Psoas muscle (tissue), 8 donors: ENCODE data around the gene HEXIM1. TPM values are rescaled to one million over a fixed set of nuclear protein-coding genes. Genes with fewer than 3 reads are reported as not detected.

ENCODE experiments used
- ATAC-seq, 4 donors: fragments of 200-7000 bp; cut with Tn5 transposase; one replicate each; pipeline ENCODE4 v1.9.1; 2020; ENCODE audit warnings: moderate library complexity in 3 of 4, mild to moderate bottlenecking in 2 of 4
- DNase-seq, 2 donors: peaks; one replicate each; pipeline ENCODE4 v3.0.0-alpha.2; 2020
- H3K27ac ChIP-seq: fragments of 200-600 bp; one replicate; pipeline ENCODE4 v1.8.0; 2022
- H3K27me3 ChIP-seq, 3 donors: fragments of 200-600 bp in 1 of 3; one replicate each; pipeline versions ENCODE4 v1.6.1 to v1.8.0; 2013 to 2022; ENCODE audit warnings: low read length in 2 of 3, mild to moderate bottlenecking in 2 of 3, moderate library complexity in 1 of 3; ENCODE audit not compliant: insufficient read depth in 3 of 3
- H3K36me3 ChIP-seq, 2 donors: fragments of 200-600 bp in 1 of 2; one replicate each; pipeline versions ENCODE4 v1.6.1 to v1.8.0; 2013 to 2022; ENCODE audit warnings: low read depth in 1 of 2, mild to moderate bottlenecking in 1 of 2, moderate library complexity in 1 of 2; ENCODE audit not compliant: insufficient read depth in 1 of 2
- H3K4me1 ChIP-seq: fragments of 200-600 bp; one replicate; pipeline ENCODE4 v1.8.0; 2022
- H3K4me3 ChIP-seq: fragments of 200-600 bp; one replicate; pipeline ENCODE4 v1.8.0; 2022; ENCODE audit warnings: mild to moderate bottlenecking
- H3K9me3 ChIP-seq: fragments of 200-600 bp; one replicate; pipeline ENCODE4 v1.8.0; 2022
- WGBS, 3 donors: extraction: QIAGEN DNeasy Blood & Tissue Kit; methylation state at CpG; one replicate each; pipeline versions ENCODE4 v1.1.6 to v1.1.7; 2013; 5-methylcytosine and 5-hydroxymethylcytosine counted together
- intact Hi-C, 2 donors: fragments of 100-400 bp; cut with DNase I; formaldehyde crosslinking; loops; one replicate each; pipeline versions ENCODE4 v1.11.0 to v1.14.2; 2022
- polyA plus RNA-seq, 3 donors: library from polyadenylated mRNA; stranded (reverse); fragments of 200-250 nt; gene quantifications; one replicate each; pipeline ENCODE4 v1.2.3, GENCODE V29; 2013
- total RNA-seq, 4 donors: library from RNA; stranded (reverse); fragmentation: NEBNext Ultra II Directional in 2 of 4; extraction: Animal tissue kit (Norgen Biotek cat#: 25700) in 2 of 4; gene quantifications; one replicate each; pipeline versions ENCODE4 v1.2.1 to v1.2.4, GENCODE V29; 2021 to 2023
- TF ChIP-seq, protein P1 (sequence below): fragments of 200-600 bp; IDR thresholded peaks from one replicate; pipeline ENCODE4 v1.8.0; 2022; ENCODE audit warnings: antibody characterized with exemption
- donor health status: healthy with polysubstance abuse.
- donor health status: DM: no; HTN: no; CAD: no; lungs with moderate emphysema.
- donor health status: Bipolar disorder and iron deficiency.
- donor health status: healthy.
- donor health status: DM: yes; HTN: yes; CAD: no.
- donor health status: DM: no; HTN: no; CAD: no.
- donor health status: DM: no; HTN: no; CAD: no.
- donor health status: DM: yes; HTN: yes; CAD: no.

The HEXIM1 gene
- total and polyA plus RNA-seq, 7 donors, result 9.5 to 127 (median 29.2) TPM

DNA sequence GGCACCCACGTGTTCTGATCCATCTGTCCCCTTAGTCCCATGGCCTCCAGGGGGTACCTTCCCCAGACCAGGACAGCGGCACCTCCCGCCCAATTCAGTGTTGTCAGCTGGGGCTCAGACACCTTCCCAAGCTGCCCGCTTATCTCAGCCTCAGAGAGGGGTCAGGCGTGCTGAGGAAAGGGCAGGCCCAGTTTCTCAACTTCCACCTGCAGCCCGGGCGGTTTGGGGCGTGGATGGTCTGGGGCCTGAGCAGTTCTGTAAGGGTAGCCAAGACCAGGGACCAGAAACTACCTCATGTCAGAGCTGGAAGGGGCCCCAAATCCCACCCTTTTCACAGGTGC is 21.1 kb upstream of the HEXIM1 start:
- TF ChIP-seq, protein P1, sequence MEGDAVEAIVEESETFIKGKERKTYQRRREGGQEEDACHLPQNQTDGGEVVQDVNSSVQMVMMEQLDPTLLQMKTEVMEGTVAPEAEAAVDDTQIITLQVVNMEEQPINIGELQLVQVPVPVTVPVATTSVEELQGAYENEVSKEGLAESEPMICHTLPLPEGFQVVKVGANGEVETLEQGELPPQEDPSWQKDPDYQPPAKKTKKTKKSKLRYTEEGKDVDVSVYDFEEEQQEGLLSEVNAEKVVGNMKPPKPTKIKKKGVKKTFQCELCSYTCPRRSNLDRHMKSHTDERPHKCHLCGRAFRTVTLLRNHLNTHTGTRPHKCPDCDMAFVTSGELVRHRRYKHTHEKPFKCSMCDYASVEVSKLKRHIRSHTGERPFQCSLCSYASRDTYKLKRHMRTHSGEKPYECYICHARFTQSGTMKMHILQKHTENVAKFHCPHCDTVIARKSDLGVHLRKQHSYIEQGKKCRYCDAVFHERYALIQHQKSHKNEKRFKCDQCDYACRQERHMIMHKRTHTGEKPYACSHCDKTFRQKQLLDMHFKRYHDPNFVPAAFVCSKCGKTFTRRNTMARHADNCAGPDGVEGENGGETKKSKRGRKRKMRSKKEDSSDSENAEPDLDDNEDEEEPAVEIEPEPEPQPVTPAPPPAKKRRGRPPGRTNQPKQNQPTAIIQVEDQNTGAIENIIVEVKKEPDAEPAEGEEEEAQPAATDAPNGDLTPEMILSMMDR, result no peak
- H3K9me3 ChIP-seq, result no peaks in the 10 kb centered on the region
- no peak for ATAC-seq
- H3K4me1 ChIP-seq, result peaks cover 72% of the 10 kb centered on the region
- DNase-seq, result no peak
- H3K27me3 ChIP-seq, result no peaks in the 10 kb centered on the region
- WGBS, 3 donors, result 70 to 85% (median 83%) methylated on average over 8 of the region's 8 CpGs
- H3K27ac ChIP-seq, result peak overlapping the region; percentile 91
- intact Hi-C loops, result no loop called here
- no peak overlapping the region for H3K4me3 ChIP-seq
- H3K36me3 ChIP-seq, result no peaks in the 10 kb centered on the region

GRCh38 chr17:45127548-45128300 is 20.6 kb upstream of the HEXIM1 start:
- H3K27ac ChIP-seq, result peak overlapping the region; percentile 91
- peaks cover 66% of the 10 kb centered on the region for H3K4me1 ChIP-seq
- ATAC-seq, result peak in 1 of 4 donors; percentile 8
- DNase-seq, result peak in 1 of 2 donors; percentile 66
- H3K4me3 ChIP-seq, result peak overlapping the region; percentile 22
- intact Hi-C loops, result no loop called here
- H3K27me3 ChIP-seq, result no peaks in the 10 kb centered on the region
- no peaks in the 10 kb centered on the region for H3K36me3 ChIP-seq
- TF ChIP-seq, protein P1, result no peak
- no peaks in the 10 kb centered on the region for H3K9me3 ChIP-seq
- WGBS, 3 donors, result 11 to 24% (median 17%) methylated on average over 18 to 20 of the region's 20 CpGs

GRCh38 chr17:45128331-45128730 is 19.9 kb upstream of the HEXIM1 start:
- ATAC-seq, result no peak
- H3K36me3 ChIP-seq, result no peaks in the 10 kb centered on the region
- 71 to 81% (median 76%) methylated on average over 5 of the region's 5 CpGs for WGBS, 3 donors
- peaks cover 65% of the 10 kb centered on the region for H3K4me1 ChIP-seq
- H3K27me3 ChIP-seq, result no peaks in the 10 kb centered on the region
- DNase-seq, result peak in 1 of 2 donors; percentile 16
- H3K9me3 ChIP-seq, result no peaks in the 10 kb centered on the region
- H3K27ac ChIP-seq, result peak overlapping the region; percentile 91
- intact Hi-C loops, result no loop called here
- peak overlapping the region; percentile 22 for H3K4me3 ChIP-seq
- TF ChIP-seq, protein P1, result no peak

DNA sequence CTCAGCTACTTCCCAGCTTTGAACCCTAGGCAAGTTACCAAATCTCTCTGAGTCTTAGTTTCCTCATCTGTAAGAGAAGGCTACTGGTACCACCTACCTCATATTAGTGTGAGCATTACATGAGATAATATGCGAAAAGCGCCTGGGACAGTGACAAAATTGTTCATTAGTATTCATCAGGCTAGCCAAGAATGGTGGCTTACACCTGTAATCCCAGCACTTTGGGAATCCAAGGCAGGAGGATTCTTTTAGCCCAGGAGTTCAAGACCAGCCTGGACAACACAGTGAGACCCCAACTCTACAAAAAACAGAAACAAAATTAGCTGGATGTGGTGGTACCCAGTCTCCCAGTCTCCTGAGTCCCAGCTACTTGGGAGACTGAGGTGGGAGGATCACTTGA is 19.3 kb upstream of the HEXIM1 start:
- intact Hi-C loops, result no loop called here
- no peak for ATAC-seq

More for the DNA sequence above, 19.3 kb upstream of the HEXIM1 start:
- 74 to 89% (median 87%) methylated on average over 2 of the region's 2 CpGs for WGBS, 3 donors
- H3K9me3 ChIP-seq, result no peaks in the 10 kb centered on the region
- TF ChIP-seq, protein P1, result no peak
- H3K27ac ChIP-seq, result peak overlapping the region; percentile 91
- no peak for DNase-seq
- peaks cover 59% of the 10 kb centered on the region for H3K4me1 ChIP-seq
- no peak overlapping the region for H3K4me3 ChIP-seq
- no peaks in the 10 kb centered on the region for H3K36me3 ChIP-seq
- H3K27me3 ChIP-seq, result no peaks in the 10 kb centered on the region
